ENCODE results near the gene PRSS16.

Gene PRSS16

GRCh38 chr6:27286141-27286540 lies 38.6 kb downstream of the PRSS16 start:
- no peak for FAIRE-seq

DNA sequence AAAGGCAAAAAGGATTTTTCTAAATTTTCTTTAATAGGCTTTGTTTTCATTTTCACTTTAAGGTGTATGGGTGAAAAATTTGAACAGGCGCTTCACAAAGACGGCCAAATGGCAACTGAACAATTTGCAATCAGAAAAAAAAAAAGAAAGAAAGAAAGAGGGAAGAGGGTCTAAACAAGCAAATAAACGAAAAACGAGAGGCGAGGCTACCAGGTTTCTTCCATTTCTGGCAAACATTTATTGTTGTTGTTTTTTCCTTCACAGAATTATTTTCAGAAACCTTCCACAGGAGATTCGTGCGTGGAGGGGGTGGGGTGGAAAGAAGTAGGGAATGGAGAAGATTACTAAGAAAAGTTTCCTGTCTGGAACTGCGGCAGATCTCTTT lies 40.2 kb downstream of the PRSS16 start:
- no peak for FAIRE-seq

DNA sequence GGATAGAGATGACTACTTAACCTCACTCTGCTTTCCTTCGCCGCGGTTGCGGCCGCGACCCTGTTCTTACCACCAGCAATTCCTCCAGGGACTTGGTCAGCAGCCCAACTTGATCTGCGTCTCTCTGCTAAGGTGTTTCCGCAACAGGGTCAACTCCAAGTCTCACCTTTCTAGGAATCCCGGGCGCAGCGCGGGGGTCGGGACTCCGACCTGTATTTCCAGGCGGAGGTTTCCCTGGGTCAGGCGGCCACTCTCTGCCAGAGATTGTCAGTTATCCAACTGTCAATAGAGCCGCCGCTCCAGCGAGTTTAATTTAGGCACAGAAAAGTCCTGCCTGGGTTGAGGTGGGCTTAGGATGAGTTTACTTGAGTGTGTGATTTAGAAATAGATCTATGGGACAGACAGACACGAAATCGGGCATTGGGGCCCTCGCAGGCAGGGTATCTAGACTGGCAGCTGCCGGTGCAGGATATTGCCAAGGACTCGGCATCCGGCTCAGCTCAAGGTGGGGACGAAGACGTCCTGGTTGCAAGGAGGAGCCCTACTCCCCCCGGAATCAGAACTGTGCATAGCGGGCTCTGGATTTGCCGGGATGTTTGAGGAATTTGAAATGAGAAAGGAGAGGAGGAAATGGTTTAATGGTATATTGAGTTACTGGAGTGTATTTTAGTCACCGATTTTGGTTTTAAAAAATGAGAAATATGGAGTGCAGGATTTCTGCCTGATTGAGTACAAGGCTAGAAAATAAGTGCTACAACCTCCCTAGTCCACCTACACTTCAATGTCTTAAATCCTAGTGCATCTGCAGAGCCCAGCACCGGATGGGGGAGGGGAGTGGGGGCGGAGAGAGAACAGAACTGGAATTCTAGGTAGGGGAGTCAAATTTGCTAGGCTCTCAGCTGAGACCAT lies 40.9 kb downstream of the PRSS16 start:
- peak; percentile 31 for FAIRE-seq

DNA sequence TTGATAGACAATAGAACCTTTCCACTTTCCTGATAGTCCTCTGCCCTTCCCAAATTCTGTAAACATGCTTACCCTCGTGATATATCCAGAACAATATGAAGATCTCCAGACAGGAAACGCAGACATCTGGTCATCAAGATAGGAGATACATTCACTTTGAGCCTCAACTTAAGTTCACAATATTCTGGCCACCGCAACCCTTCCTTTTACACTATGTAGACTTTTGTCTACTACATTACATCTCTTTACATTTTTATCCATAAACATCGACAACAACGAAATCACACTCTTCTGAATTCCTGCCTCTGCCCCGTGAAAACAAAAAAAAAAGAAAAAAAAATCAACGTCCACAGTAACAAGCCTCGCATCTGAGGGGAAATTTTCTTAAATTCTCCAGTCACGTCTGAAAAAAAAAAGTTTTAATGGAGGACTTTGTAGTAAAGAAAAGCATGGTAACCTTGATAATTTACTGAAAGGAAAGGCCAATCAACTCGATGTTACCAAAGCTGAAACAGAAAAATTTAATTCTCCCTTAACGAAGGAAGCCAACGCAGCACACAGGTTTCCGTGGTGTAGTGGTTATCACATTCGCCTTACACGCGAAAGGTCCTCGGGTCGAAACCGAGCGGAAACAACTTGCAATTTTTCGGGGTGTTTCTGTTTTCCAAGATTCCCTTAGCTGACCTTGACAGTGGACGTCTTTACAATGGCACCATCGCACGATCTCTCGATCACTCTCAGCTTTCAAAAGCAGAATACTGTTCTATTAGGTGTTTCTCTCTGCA lies 42.8 kb downstream of the PRSS16 start:
- peak; percentile 92 for FAIRE-seq

DNA sequence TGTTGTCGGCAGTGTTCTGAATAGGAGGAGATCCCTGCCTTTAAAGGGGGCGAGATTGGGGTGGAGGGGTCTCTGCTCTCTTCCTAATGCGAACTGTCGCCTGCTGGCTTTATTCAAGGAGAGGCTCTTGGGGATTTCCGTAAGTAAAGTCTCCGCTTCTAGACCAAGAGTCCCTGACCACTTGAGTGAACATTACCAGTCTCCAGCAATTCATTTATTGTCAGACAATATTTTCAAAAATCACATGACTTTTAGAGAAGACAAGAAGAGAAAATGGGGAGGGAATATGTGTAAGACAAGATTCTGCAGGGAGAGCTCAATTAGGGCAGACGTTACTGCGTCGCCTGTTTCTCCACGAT lies 43.3 kb downstream of the PRSS16 start:
- no peak for FAIRE-seq

- peak; percentile 58 for FAIRE-seq
Measured at GRCh38 chr6:27293436-27294098, 46.1 kb downstream of the PRSS16 start.

DNA sequence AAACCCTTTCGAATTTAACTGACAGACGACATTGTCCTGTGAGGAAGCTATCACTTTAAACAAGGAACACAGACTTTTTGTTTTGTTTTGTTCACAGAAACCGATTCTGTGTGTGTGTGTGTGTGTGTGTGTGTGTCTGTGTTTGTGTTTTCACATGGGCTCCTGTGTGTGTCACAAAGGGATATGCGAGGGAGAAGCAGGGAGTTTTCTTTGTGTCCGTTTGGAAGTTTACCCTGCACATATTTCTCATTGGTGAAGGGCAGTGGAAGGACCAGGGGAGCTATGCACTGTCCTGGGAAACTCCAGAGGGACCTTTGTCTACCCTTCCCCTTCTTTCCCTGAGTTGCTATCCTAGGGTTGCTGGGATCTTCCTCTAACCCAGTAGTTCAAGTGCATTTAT lies 46.9 kb downstream of the PRSS16 start:
- FAIRE-seq, result peak; percentile 61

GRCh38 chr6:27295301-27296079 lies 48.0 kb downstream of the PRSS16 start:
- peak; percentile 83 for FAIRE-seq

- FAIRE-seq, result peak; percentile 85
Measured at GRCh38 chr6:27296106-27296783, 48.7 kb downstream of the PRSS16 start.

- FAIRE-seq, result no peak
Measured at GRCh38 chr6:27297484-27297856, 50.0 kb downstream of the PRSS16 start.

- peak; percentile 17 for FAIRE-seq
Measured at GRCh38 chr6:27297857-27298730, 50.6 kb downstream of the PRSS16 start.

DNA sequence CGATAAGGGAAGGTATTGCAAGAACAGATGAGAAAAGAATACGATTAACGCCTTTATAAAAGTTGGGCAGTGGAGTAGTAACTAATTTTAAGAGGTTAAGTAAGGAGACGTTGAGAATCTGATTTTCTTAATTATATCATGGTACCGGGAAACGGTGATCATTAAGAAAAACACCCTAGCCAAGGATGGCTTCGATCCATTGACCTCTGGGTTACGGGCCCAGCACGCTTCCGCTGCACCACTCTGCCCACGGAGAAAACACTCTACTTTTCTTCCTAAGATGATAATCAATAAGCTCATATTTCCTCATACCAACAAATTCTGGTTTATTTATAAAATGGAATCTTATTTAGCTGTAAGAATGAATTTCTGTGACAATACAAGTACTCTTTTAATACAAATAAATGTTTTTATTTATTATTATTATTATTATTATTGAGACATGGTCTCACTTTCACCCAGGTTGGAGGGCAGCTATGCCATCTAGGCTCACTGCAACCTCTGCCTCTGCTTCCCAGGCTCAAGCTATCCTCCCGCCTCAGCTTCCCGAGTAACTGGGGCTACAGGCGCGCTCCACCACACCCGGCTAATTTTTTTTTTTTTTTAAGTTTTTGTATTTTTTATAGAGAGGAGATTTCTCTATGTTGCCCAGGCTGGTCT lies 56.2 kb downstream of the PRSS16 start:
- no peak for FAIRE-seq

All from G401.6 (cell line).